ENCODE data around the gene ZNF581. TPM values are rescaled to one million over a fixed set of nuclear protein-coding genes. Genes with fewer than 3 reads are reported as not detected.

ZNF581 gene
- total RNA-seq, 1 donor from 2014 or later: 29.6 TPM

GRCh38 chr19:55602104-55603001, 41.1 kb upstream of the ZNF581 start:
- Mint-ChIP-seq H3K4me1 (ENCODE audit: unreplicated experiment) (peaks cover 37% of the 10 kb centered on the region), H3K27me3 (ENCODE audit: unreplicated experiment) (no peaks in the 10 kb centered on the region), H3K27ac (ENCODE audit: unreplicated experiment) (no peak overlapping the region), H3K36me3 (ENCODE audit: unreplicated experiment) (peaks cover 4% of the 10 kb centered on the region), H3K4me3 (ENCODE audit: unreplicated experiment) (no peak overlapping the region), H3K9me3 (ENCODE audit: unreplicated experiment) (no peaks in the 10 kb centered on the region)
- TF ChIP-seq CTCF (IDR thresholded peaks at IDR 0.05): no peak
- no peak for DNase-seq (ENCODE audit: extremely low spot score, unreplicated experiment)

- peak overlapping the region; percentile 6 for H3K4me3 Mint-ChIP-seq (ENCODE audit: unreplicated experiment)
- H3K27me3 Mint-ChIP-seq (ENCODE audit: unreplicated experiment): no peaks in the 10 kb centered on the region
- TF ChIP-seq CTCF (IDR thresholded peaks at IDR 0.05): no peak
- H3K9me3 Mint-ChIP-seq (ENCODE audit: unreplicated experiment): no peaks in the 10 kb centered on the region
- peaks cover 45% of the 10 kb centered on the region for H3K4me1 Mint-ChIP-seq (ENCODE audit: unreplicated experiment)
- no peak for DNase-seq (ENCODE audit: extremely low spot score, unreplicated experiment)
- peak overlapping the region; percentile 69 for H3K27ac Mint-ChIP-seq (ENCODE audit: unreplicated experiment)
- H3K36me3 Mint-ChIP-seq (ENCODE audit: unreplicated experiment): peaks cover 4% of the 10 kb centered on the region
Measured at GRCh38 chr19:55603115-55603514, 40.3 kb upstream of the ZNF581 start.

DNA sequence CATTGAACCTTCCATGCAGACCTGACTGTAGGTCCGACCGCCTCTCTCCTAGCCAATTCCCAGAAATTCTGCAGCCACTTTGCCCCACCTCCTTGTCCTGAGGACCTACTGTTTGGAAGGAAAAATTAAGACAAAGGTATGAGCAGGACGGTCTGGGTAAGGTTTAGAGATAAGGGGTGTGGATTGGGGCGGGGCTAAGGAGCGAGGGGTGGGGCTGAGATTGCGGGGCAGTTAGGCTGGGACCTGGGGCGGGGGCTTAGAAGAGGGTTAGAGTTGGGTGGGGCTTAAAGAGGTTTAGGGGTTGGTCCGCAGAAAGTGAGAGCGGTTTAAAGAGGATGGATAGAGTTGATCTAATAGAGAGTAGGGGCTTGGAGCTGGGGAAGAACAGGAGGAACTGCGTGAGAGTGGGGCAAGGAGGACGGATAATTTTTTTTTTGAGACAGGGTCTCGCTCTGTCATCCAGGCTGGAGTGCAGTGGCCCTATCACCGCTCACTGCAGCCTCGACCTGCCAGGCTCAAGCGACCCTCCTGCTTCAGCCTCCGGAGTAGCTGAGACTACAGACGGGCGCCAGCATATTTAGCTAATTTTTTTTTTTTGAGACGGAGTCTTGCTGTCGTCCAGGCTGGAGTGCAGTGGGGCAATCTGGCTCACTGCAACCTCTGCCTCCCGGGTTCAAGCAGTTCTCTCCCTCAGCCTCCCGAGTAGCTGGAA, 39.7 kb upstream of the ZNF581 start:
- Mint-ChIP-seq H3K4me1 (ENCODE audit: unreplicated experiment) (peaks cover 42% of the 10 kb centered on the region), H3K4me3 (ENCODE audit: unreplicated experiment) (peak overlapping the region; percentile 80), H3K27me3 (ENCODE audit: unreplicated experiment) (no peaks in the 10 kb centered on the region), H3K9me3 (ENCODE audit: unreplicated experiment) (no peaks in the 10 kb centered on the region), H3K36me3 (ENCODE audit: unreplicated experiment) (peaks cover 2% of the 10 kb centered on the region), H3K27ac (ENCODE audit: unreplicated experiment) (peak overlapping the region; percentile 96)
- DNase-seq (ENCODE audit: extremely low spot score, unreplicated experiment): no peak
- no peak for TF ChIP-seq CTCF (IDR thresholded peaks at IDR 0.05)

DNA sequence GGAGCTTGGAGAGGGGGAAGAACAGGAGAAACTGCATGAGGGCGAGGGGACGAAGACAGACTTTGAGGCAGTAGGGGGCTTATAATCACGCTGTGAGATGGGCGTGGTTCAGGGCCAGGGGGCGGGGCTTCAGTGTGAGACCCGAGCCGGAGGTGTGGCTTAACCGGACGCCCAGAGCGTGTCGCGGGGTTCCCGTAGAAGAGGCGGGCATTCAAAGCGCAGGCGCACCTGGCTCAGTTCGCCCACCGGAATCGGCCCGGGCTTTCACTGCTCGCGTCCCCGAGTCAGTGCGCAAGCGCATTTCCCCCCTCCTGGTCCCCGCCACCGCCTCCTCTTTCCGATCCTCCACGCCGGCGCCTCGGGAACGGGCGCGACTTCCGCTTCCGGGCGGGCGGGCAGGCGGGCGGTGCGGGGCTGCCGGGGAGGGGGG, 38.2 kb upstream of the ZNF581 start:
- no peak for TF ChIP-seq CTCF (IDR thresholded peaks at IDR 0.05)
- Mint-ChIP-seq H3K36me3 (ENCODE audit: unreplicated experiment) (peaks cover 9% of the 10 kb centered on the region), H3K27me3 (ENCODE audit: unreplicated experiment) (no peaks in the 10 kb centered on the region), H3K4me3 (ENCODE audit: unreplicated experiment) (peak overlapping the region; percentile 80), H3K9me3 (ENCODE audit: unreplicated experiment) (no peaks in the 10 kb centered on the region), H3K4me1 (ENCODE audit: unreplicated experiment) (peaks cover 40% of the 10 kb centered on the region), H3K27ac (ENCODE audit: unreplicated experiment) (peak overlapping the region; percentile 96)
- peak; percentile 100 for DNase-seq (ENCODE audit: extremely low spot score, unreplicated experiment)
